Measurements from ENCODE around the gene CACNA2D2.

Gene CACNA2D2

GRCh38 chr3:50473768-50474167 lies 29.7 kb downstream of the CACNA2D2 start:
- TF ChIP-seq CTCF (IDR thresholded peaks at IDR 0.05; ENCODE audit: borderline replicate concordance, control extremely low read depth, extremely low read depth, insufficient read depth, missing control alignments): no peak
- in situ Hi-C loops (cut with MboI; ENCODE audit: low sequenced_read_pairs, unreplicated experiment): no loop called here
- no peak for DNase-seq (ENCODE audit: low spot score)

- TF ChIP-seq CTCF (IDR thresholded peaks at IDR 0.05; ENCODE audit: borderline replicate concordance, control extremely low read depth, extremely low read depth, insufficient read depth, missing control alignments): no peak
- in situ Hi-C loops (cut with MboI; ENCODE audit: low sequenced_read_pairs, unreplicated experiment): no loop called here
- DNase-seq (ENCODE audit: low spot score): no peak
These were observed 30.5 kb downstream of the CACNA2D2 start for GRCh38 chr3:50472958-50473357.

- in situ Hi-C loops (cut with MboI; ENCODE audit: low sequenced_read_pairs, unreplicated experiment): no loop called here
- DNase-seq (ENCODE audit: low spot score): no peak
- TF ChIP-seq CTCF (IDR thresholded peaks at IDR 0.05; ENCODE audit: borderline replicate concordance, control extremely low read depth, extremely low read depth, insufficient read depth, missing control alignments): no peak
These were observed 32.8 kb downstream of the CACNA2D2 start for GRCh38 chr3:50470658-50471057.

GRCh38 chr3:50467919-50468318 lies 35.5 kb downstream of the CACNA2D2 start:
- no peak for TF ChIP-seq CTCF (IDR thresholded peaks at IDR 0.05; ENCODE audit: borderline replicate concordance, control extremely low read depth, extremely low read depth, insufficient read depth, missing control alignments)
- no peak for DNase-seq (ENCODE audit: low spot score)
- in situ Hi-C loops (cut with MboI; ENCODE audit: low sequenced_read_pairs, unreplicated experiment): no loop called here

GRCh38 chr3:50466177-50466576 lies 37.3 kb downstream of the CACNA2D2 start:
- in situ Hi-C loops (cut with MboI; ENCODE audit: low sequenced_read_pairs, unreplicated experiment): no loop called here
- no peak for DNase-seq (ENCODE audit: low spot score)
- no peak for TF ChIP-seq CTCF (IDR thresholded peaks at IDR 0.05; ENCODE audit: borderline replicate concordance, control extremely low read depth, extremely low read depth, insufficient read depth, missing control alignments)

- TF ChIP-seq CTCF (IDR thresholded peaks at IDR 0.05; ENCODE audit: borderline replicate concordance, control extremely low read depth, extremely low read depth, insufficient read depth, missing control alignments): no peak
- no peak for DNase-seq (ENCODE audit: low spot score)
- in situ Hi-C loops (cut with MboI; ENCODE audit: low sequenced_read_pairs, unreplicated experiment): no loop called here
These were observed 38.9 kb downstream of the CACNA2D2 start for GRCh38 chr3:50464569-50464968.

- TF ChIP-seq CTCF (IDR thresholded peaks at IDR 0.05; ENCODE audit: borderline replicate concordance, control extremely low read depth, extremely low read depth, insufficient read depth, missing control alignments): no peak
- no peak for DNase-seq (ENCODE audit: low spot score)
- in situ Hi-C loops (cut with MboI; ENCODE audit: low sequenced_read_pairs, unreplicated experiment): no loop called here
These were observed 43.6 kb downstream of the CACNA2D2 start for GRCh38 chr3:50459785-50460184.
